GM18517 (cell line): ENCODE measurements around the gene ZNFX1.

Source experiments
- ATAC-seq: cut with Tn5 transposase; IDR thresholded peaks from one replicate; pipeline ENCODE4 v1.9.1; 2021; ENCODE audit warnings: mild to moderate bottlenecking, moderate library complexity; ENCODE audit not compliant: unreplicated experiment

The ZNFX1 gene

DNA sequence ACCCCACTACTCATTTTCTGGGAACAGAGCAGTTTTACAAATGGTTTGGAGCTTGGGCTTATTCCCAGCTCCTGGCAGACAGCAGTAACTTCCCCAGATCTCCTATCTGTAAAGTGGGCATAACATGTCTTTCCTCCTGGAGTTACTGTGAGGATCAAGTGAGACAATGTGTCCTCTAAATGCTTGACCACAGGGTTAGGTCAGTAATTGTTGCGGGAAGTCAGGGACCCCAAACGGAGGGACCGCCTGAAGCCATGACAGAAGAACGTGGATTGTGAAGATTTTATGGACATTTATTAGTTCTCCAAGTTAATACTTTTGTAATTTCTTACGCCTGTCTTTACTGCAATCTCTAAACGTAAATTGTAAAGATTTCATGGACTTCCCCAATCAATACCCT is 15.3 kb upstream of the ZNFX1 start:
- no peak for ATAC-seq

DNA sequence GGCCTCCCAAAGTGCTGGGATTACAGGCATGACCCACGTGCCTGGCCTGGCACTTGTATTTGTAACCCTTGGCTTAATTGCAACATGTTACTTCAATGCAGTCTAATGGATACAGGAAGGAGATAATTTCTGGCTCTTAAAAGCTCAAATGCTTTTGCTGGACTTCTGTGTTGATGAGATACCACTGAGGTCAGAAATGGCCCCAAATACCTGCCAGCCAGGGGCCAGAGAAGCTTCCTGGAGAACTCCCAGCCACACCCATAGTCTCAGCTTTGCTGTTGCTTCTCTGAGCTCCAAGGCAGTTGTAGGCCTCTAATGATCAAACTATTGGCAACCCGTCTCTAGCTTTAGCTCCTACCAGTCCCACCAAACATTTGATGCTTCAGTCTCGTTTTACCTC is 14.2 kb upstream of the ZNFX1 start:
- no peak for ATAC-seq

DNA sequence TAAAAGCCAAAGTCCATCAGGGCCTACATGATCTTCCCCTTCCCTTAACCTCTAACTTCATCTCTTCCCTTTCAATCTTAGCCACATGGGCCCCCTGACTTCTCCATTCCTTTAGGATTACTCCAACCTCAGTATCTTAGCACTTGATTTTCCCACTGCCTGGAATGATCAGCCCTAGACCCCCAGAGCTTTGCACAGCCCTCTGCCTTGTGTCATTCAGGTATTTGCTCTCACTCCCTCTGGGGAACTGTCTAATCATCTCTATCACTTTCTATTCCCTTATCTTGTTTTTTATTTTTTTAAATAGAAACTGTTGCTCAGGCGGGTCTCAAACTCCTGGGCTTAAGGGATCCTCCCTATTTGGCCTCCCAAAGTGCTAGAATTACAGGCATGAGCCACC is 13.3 kb upstream of the ZNFX1 start:
- ATAC-seq, result no peak

DNA sequence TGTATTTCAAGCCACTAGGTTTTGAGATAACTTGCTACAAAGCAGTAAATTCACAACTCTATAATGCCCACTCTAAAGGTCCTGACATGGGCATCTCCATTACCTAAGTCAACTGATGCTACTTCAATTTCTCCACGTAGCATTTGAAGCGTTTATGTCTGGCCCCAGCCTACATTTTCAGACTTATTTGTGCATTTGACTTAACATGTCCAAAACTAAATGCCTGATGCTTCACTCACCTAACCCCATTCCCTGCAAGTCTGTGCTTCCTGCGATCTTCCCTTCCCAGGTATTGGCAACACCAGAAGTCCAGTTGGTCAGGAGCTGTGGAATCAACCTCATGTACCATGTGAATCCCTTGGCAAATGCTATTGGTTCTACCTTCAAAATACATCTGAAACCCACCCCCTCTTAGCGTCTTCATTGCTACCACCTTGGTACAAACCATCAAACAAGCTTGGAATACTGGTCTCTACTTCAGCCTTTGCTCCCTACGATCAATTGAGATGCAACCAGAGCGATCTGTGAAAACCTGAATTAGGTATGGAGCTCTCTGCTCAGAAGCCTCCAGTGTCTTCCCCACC is 12.8 kb upstream of the ZNFX1 start:
- no peak for ATAC-seq

DNA sequence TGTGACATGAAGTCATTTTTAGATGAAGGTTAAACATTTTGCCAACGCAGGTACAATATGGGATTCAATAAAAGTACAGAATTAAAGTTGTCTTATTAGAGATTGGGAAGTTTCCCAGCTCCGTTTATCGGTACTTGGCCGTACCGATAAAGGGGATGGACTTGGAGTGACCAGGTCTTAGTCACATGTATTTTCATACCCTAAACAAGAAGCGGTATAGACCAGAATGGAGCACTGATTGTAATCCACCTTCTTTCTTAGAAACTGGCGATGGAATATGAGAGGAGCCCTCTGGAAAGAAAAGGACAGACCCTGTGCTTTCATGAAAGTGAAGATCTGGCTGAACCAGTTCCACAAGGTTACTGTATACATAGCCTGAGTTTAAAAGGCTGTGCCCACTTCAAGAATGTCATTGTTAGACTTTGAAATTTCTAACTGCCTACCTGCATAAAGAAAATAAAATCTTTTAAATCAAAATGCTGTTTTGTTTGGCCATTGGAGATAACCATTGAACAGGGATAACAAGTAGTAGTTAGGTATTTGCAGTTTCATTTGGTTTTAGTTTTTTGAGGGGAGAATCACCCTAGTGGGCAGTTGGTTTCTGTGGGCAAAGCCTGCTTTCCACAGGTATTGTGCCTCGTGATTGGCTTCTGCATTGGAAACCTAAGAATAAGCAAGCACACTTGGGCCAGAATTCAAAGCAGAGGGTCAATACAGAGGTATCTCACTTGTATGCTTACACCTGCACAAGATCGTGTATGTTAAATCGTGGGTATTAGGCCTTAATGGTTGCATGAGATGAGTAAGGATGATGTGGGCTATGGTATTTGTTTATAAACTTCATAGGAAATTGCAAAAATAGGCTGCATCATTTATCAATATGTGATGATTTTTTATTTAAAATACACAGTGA is 11.2 kb upstream of the ZNFX1 start:
- no peak for ATAC-seq

DNA sequence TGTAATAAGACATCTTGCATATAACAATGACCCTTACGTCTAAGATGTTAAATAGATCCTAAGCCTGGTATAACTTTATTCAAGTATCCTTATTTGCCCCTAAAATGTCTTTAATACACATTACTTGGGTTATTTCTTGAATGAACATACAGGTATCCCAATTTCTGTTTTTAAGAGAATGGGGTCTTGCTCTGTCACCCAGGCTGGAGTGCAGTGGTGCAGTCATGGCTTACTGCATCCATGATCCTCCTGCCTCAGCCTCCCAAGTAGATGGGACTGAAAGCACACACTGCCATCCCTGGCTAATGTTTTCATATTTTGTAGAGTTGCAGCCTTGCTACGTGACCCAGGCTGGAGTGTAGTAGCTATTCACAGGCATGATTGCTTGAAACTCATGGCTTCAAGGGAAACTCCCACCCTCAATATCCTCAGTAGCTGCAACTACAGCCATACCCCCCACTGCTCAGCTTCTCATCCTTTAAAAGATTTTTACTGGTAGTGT is 10.4 kb upstream of the ZNFX1 start:
- ATAC-seq, result no peak

DNA sequence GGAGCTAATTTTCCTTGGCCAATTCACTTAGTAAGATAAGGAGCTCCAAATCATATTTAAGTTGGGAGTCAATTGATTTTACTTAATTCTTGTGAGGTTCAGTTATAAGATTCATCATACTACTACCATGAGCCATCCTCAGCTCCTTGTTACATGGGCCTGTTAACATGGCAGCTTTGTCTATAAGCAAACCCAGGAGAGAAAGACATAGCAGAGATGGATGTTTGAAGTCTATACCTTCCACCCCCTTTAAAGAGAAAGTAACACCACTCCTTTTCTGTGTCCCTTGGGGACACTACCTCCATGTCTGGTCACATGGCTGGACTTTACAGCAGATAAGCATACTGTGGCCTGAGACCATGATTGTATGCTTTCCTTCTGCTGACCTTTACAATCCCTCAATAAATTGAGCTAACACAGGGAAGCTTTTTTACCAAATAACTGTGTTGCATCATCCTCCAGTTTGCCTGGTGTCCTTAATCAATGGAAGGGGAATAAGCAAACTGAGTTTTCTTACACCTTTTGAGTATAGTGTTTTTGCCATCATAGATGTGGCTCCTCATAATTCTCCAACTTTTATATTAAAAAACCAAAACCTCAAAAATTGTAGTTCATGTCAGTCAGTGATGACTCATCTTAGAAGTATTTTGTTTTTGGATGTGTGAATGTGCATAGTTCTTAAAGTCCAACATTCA is 9.8 kb upstream of the ZNFX1 start:
- ATAC-seq, result no peak

DNA sequence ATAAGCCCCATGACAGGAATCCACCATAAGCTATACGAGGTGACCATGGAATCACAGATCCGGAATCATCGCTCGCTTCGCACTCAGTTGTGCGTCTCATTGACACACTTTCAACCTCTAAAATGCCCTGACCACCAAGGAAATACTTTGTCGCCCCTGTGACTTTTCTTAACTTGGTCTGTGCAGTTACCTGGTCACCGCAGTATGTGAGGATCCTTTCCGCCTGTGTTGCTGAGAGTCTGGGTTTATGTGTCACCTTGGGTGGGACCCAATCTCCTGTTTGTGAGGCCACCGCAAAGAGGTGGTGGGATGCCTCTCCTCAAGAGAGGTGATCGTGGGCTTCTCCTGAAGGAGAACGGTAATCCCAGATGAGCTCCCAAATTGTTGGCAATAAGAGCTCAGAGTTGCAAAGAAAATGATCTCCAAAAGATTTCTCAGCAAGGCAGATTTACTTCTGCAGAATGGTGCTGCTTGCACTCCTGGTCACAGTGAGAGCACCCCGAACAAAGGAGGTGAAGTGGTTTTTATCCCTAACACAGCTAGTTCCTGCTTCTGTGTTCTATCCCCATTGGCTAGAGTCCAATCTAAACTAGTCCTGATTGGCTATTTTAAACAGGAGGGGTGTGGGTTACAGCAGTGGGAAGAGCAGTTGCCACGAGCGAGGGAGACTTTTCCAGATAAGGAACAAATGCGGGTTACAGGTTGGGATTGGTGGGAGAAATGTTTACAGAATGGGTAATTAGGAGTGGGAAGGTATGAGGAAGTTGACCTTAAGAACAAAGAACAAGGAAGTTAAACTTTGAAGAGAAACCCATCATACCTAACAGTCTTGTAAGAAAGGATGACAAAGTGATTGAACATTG is 9.1 kb upstream of the ZNFX1 start:
- ATAC-seq, result no peak

DNA sequence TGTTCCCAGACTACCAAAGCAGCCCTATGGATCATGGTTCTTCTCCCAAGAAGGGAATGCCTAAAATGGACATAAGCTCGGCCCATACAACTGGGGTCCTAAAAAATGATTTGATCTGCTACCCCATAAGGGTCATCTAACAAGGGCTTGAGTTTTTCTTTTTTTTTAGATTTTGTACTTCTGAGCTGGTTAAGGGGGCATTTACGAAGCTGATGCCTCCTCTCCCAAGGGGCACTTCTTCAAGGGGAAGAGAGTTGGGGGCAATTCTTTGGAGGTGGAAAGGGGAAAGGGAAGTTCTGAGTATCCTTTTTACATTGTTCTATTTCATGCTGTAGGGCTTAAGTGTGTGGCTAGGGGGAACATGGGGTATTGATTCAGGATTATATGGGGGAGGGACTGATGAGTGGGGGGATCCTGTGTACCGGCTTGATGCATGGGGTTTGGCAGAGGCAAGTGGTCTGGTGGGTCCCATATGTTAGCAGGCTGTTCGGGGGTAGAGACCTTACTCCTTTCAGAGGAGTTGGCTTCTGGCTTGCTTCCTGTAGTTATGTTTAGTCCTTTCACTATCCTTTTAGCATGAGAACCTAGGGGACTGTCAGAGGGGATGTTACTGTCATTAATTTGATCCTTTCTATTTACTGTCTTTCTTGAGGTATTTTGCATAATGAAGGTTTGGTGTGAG is 8.1 kb upstream of the ZNFX1 start:
- no peak for ATAC-seq

DNA sequence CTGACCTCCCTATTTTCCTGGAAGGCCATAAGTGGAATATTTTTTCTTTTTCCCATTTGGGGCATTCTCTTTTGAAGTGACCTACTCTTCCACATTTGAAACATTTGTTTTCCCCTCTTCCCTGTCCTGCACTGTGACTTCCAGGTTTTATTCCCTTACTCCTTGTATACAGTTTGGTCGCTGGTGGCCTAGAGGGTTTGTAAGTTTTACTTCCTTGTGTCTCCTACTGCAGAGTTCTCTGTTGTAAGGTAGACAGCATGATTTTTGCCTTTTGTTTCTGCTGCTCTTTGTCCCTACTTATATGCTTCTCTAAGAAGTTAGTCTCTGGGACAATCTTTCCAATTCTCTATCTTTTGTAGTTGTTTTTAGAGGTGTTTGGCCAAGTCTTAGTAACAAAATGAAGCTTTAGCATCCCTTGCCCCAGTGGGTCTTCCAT is 7.4 kb upstream of the ZNFX1 start:
- ATAC-seq, result no peak

DNA sequence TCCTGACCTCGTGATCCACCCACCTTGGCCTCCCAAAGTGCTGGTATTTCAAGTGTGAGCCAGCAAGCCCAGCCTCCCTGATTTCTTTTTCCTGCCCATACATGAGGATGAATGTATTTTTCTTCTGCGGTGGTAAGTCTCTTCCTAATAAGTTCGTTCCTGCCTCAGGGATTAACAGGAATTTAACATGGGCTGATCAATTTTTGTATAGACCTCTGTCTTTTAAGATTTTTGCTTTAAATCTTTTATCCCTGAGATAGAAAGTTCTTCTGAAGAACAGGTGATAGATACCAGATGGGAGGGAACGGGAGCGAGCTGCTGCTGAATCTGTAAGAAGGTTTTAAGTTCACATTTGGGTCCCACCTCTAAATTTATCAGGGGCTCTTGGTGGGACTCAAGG is 7.0 kb upstream of the ZNFX1 start:
- ATAC-seq, result no peak

DNA sequence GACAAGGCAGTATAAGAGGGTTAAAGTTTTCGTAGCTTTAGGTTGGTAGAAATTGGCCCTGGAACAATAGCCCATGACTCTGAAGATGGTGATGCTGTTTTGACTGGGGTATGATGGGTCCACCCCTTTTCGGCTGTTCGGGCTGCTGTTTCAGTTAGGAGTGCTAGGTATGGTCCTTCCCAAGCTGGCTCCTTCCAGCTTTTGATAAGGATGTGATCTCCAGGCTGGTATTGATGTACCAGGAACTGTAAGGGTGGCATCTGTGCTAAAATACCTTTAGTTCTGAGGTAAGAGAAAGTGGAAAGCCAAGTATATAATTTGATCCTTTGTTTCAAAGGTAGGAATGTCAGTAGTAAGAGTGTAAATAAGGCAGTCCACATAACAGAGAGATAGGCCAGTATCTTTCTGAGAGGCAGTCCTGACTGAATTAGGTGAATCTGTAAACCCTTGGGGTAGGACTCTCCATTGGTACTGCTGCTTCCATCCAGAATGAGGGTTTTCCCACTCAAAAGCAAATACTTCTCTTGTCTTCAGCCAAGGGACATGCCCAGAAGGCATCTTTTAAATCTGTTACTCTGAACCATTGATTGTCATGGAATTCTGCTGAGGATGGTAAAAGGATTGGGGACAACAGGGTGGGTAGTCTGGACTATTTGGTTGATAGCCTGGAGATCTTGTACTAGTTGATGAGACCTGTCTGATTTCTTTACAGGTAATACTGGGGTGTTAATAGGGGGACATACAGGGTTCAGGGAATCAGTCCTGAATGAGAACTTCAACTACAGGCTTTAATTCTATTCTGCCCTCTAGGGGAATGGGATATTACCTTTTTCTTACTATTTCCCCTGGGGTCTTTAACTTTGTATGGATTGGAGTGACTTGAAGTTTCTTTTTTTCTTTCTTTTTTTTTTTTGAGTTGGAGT is 6.1 kb upstream of the ZNFX1 start:
- no peak for ATAC-seq

DNA sequence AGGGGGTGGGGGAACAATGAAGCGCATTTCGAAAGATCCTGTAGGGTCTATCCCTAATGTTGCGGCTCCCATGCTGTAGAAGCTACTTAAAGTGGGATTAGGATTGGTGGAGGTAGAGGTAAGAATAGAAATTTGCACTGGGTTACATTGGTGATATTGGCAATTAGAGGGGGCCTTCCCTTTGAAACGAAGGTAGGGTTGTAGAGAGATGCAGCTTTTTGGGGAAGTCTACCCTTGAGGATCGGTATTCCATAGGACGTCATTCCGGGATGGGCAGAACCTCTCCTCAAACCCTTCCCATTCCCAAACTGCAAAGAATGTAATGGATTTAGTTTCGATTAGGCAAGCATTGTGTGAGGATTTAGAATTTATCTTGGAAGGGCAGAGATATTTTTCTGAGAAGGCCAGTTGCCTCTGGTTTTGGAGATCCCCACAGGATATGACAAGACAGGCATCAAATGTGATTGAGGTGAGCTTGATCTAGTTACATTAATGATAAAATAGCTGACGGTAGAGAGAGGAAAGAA is 5.4 kb upstream of the ZNFX1 start:
- no peak for ATAC-seq

DNA sequence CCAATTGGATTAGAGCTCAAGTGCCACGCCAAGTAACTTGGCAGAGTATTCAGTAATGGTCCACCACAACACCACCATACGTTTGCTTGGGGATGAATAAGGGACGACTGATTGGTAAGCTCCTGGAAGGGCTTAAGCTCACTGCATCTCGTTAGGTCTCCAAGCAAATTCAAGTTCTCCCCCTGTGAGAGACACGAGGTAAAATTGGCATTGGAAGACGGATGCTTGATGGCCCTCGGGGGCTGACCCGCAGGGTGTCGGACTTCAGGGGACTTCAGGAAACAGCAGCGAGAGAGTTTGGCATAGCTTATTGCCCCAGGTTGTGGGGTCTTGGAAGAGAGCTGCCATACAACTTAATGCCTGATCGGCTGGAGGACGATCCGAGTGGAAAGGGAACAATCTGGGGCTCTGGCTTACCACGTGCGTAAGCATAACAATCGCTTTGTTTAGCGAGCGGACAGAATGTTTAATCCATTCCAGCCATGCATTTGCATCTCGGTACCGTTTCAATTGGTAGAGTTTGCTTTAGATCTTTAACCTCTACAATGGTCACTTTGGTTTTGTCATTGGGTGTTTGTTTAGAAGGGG is 4.8 kb upstream of the ZNFX1 start:
- no peak for ATAC-seq

DNA sequence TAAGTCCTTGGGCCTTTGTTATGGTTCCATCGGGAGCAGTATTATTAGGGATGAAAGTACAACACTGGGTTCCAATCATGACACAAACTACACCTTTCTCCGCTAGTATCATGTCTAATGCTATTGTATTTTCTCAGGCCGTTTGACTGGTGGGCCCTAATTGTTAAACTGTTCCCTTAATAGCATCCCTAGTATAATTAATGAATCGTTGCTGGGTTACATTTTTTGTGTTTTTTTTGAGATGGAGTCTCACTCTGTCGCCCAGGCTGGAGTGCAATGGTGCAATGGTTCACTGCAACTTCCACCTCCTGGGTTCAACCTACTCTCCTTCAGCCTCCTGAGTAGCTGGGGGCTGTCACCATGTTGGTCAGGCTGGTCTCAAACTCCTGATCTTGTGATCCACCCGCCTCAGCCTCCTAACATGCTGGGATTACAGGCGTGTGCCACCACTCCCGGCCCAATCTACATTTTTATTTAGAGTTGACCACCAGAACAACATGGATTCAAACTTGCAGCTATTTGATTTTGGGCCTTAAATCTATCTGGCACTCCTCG is 4.1 kb upstream of the ZNFX1 start:
- no peak for ATAC-seq

DNA sequence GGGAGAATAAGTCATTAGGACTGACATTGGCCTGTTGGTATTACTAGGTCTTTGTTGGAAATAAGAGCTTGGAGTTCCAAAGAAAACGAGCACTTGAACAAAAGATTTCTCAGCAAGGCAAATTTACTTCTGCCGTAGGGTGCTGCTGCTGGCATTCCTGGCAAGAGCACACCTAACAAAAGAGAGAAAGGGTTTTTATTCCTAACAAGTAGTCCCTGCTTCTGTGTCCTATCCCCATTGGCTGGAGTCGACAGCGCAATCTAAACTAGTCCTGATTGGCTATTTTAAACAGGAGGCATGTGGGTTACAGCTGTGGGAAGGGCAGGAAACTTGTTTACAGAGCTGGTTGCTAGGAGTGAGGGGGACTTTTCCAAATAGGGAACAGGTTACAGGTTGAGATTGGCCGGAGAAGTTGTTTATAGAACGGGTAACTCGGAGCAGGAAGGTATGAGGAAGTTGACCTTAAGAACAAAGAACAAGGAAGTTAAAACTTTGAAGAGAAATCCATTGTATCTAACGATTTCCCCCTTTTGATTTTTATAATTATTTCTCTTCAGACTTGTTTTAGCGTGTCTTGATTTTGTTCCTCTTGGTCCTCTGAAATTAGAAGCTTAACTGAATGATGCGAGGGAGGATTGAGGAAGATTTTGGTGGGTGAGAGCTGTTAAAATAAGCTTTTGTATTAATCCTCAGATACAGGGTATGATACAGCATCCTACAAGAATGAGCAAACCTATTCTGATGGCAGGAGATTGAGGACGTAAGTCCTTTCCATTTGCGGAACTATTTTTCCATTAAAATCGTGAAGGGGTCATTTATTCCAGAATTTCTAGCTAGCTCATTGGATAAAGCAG is 3.4 kb upstream of the ZNFX1 start:
- ATAC-seq, result no peak

DNA sequence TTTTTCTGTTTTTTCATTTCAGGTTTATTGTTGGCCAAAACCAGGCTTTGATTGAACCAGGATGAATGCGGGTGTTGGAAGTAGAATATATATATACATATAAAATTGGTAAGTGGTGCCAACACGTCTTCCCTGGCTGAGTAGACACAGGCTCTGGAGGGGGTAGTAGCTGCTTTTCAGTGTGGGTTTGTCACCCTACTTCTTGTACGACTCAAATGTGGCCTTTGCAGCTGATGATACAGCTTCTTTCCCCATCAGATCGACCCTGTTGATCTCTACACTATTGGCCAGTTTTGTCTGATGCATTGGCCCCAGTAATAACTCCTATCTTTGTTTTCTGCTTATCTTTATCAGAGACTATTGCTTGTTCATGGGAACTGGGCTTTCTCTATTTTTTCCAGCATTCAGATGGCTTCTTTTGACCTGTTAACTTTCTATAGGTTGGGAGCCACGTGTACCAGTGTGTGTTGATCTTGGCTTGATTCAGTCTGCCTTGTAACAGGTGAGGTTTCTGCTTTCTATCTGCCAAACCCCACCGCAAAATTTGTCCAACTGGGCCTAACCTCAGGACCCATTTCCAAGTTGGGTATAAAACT is 2.7 kb upstream of the ZNFX1 start:
- no peak for ATAC-seq
